Mammary epithelial cell (primary cell): Measurements from ENCODE around the gene RRH.

Experiments
- CTCF ChIP-seq, 2 donors: IDR thresholded peaks in 1 of 2; conservative IDR thresholded peaks in 1 of 2; 2 replicates each; pipeline ENCODE4 v1.5.1; 2011 to 2012; ENCODE audit warnings: inconsistent platforms in 2 of 2, low read length in 2 of 2, mild to moderate bottlenecking in 2 of 2, control low read depth in 1 of 2, low read depth in 1 of 2; ENCODE audit not compliant: insufficient read depth in 1 of 2; ENCODE audit errors: extremely low read depth in 1 of 2
- EZH2 ChIP-seq: IDR thresholded peaks from 2 replicates; pipeline ENCODE4 v1.6.1; 2012; ENCODE audit warnings: low read length, inconsistent platforms, borderline replicate concordance

- no peak for TF ChIP-seq CTCF (conservative IDR thresholded peaks at IDR 0.05 in 1 of 2, IDR thresholded peaks at IDR 0.05 in 1 of 2; ENCODE audit: extremely low read depth in 1 of 2, insufficient read depth in 1 of 2, low read depth in 1 of 2, low read length in 2 of 2)
- no peak for TF ChIP-seq EZH2
These were observed 6.0 kb downstream of the RRH start for GRCh38 chr4:109833756-109834155.
